NCI-H1436 (cell line): Measurements from ENCODE around the gene PPP1R9B.
A peak's percentile ranks its signal among the peaks of the same experiment; 100 is the strongest.

Experiments
- DNase-seq: peaks from one replicate; lab custom pipeline; 2025; lab: John Stamatoyannopoulos, UW

PPP1R9B gene

GRCh38 chr17:50139950-50140885, 10.3 kb downstream of the PPP1R9B start:
- DNase-seq = peak; percentile 45

GRCh38 chr17:50139185-50139783, 11.2 kb downstream of the PPP1R9B start:
- DNase-seq = no peak

GRCh38 chr17:50137042-50137441, 13.4 kb downstream of the PPP1R9B start:
- no peak for DNase-seq

DNA sequence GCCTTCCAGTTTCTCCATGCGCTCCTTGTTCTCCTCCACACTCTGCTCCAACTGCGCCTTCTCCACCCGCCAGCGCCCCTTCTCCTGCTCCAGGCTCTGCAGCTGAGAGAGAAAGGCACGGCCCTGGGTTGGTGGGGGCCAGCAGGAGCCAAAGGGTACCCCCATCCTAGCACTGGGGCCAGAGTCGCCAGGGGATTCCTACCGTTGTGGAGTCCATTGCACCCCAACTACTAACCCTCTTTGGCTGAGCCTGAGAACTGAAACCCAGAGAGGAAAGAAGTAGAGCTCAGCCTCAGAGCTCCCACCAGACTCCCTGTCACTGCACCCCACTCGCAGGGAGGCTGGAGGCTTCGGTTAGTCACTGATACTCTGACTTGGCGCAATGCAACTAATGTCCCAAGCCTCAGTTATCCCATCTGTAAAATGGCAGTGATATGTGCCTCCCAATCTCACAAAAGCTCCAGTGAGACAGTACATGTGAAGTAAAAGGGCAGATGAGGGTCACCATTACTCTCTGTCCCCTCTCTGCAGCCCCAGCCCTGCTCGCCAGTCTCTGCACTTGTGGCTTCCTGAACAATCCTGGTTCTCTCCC, 14.3 kb downstream of the PPP1R9B start:
- DNase-seq = no peak

GRCh38 chr17:50135316-50136095, 15.0 kb downstream of the PPP1R9B start:
- DNase-seq = no peak

DNA sequence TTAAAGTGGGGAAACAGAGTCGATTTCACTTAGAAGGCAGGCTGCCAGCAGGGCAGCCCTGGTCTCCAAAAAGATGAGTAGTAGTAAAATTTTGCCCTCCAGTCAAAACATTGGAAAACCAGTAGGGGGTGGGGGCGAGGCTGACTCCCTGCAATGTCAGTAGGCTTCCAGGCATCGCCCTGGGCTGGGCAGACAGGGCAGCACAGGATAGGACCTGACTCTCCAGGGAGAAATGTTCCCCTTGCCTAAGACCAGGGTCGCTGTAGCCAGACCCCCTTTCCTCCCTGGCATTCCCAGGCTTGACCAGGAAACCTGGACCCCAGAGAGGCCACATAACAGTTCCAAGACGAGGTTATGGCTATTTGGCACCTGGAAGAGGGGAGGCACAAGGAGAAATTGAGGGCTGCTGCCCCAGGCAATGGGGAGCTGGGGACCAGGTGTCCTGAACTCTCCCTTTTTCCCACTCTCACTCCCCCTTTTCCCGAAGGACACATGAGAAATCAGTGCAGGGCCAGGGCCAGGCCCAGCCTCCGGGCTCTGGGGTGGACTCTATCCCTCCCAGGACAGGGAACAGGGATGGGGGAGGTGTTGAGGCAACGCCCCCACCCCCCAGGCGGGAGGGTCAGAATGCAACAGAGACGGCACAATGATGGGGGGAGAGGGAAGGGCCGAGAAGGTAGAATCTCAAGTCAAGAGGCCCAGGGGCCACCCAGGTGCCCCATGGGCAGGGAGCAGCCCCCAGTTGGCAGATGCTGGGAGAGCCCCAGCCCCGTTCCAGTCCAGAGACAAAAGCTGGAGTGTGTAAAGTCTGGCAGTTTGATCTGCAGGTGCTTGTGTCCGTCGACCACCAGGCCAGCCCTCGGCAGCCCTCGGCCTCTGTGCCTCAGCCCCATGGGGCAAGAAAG, 16.0 kb downstream of the PPP1R9B start:
- DNase-seq = no peak

GRCh38 chr17:50133769-50134099, 16.7 kb downstream of the PPP1R9B start:
- no peak for DNase-seq

GRCh38 chr17:50133028-50133768, 17.3 kb downstream of the PPP1R9B start:
- DNase-seq = no peak

DNA sequence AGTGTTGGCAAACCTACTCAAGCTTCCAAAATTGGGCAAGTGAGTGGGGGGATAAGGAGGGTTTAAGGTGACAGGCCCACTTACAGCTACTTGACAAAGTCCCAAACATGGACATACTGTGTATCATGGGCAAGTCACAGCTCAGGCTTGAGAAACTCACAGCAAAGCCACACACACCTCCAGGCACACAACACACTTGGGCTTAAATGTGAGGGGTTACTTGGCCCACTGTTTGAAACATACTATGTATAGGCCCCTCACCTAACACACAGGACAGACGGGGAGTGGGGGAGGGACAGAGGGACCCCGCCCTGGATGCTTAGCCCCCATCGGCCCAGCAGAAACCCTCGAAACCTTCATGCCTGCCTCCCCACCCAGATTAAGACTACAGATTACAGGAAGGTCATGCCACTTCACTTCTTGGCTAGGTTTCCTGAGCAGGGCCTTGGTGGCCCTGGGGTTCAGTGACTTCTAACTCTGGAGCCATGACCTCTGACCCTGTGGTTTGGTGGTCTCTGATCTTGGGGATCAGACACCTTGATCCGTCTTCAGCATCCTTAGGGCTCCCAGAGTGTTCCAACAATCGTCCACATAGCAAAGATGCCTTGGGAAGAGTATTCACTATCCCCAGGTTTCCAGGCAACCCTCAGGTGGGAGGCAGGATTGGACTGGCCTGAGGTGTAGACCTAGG, 18.2 kb downstream of the PPP1R9B start:
- no peak for DNase-seq

DNA sequence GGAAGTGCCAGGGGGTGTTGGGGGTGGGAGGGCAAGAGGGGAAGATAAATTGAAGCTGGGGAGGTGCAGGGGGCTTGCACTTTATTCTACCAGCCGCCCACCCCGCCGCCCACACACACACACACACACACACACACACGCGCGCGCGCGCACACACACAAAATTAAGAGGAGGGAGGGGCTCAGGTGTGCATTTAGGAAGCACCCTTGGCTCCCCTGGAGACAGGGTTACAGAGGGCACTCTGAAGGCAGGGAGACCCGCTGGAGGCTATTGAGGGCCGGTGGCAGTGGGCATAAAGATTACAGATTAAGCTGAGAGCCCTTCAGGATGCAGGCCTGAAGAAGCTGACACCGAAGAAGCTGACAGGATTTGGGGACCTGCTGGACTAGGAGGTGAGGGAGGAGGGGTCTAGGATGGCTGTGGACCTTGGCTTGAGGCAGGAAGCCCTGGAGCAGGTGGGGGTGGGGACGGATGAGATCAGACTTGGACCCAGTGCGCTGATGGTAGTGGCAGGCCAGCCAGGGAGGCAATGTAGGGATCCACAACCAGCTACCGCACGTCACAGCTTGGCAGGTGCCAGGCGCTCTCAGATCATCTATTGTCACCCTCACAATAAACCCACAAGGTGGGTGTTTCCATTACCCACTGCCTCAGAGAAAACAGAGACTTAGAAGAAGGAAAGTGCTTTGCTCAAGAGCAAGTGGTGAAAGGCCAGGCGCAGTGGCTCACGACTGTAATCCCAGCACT, 19.7 kb downstream of the PPP1R9B start:
- peak; percentile 76 for DNase-seq

GRCh38 chr17:50129728-50130558, 20.5 kb downstream of the PPP1R9B start, which contains the start of gene SAMD14:
TSS of gene SAMD14 (minus strand) at chr17:50130160. CDS start at chr17:50124959, 5,201 bp downstream.
- DNase-seq = peak; percentile 43

DNA sequence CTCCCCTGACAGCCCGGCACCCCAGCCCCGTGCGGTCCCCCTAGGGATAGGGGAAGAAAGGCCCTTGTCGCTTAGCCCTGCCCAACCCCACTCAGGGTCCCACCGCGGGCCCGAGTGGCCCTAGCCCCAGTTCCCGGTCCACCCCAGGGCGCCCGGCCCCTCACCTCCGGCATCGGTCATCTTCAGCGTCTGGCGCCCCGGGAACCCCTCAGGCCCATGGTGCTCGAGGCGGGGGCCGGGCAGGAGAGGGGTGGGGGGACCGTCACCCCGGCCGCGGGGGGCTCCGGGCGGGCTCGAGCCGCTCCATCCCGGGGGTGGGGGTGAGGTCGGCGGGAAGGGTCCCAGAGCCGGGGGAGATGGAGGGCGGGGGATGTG, 21.1 kb downstream of the PPP1R9B start:
- DNase-seq = no peak

- DNase-seq = peak; percentile 45
Measured at GRCh38 chr17:50128441-50129352, 21.8 kb downstream of the PPP1R9B start.

DNA sequence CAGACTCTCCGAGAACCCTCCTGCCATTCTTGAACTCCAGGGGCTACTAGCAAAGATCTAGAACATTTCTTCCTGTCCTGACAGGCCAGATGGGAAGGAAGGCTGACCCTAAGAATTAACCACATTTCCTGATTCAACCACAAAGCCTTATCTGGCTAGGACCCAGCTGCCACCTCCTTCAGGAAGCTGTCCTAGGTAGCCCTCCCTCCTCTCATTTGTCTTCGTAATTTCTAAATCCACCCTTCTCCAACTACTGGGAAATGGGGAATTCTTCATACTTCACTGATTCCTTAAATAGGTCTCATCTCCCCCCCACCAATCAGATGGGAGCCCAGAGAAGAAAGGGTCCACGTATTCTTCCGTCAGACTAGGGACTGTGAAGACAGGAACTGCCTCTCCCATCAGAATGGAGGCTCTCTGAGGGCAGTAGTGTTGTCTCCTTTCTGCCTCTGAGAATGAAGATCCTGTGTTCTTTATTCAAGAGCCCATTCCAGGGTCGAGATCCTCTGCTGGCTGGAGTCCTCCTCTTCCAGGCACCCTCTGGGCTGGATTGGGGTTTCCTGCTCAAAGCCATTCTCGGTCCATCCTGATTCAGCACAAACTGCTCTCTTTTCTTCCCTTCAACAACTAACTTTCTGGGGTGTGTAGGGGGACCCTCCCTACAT, 22.6 kb downstream of the PPP1R9B start:
- DNase-seq = no peak

- DNase-seq = no peak
Measured at GRCh38 chr17:50125420-50125997, 25.0 kb downstream of the PPP1R9B start.

DNA sequence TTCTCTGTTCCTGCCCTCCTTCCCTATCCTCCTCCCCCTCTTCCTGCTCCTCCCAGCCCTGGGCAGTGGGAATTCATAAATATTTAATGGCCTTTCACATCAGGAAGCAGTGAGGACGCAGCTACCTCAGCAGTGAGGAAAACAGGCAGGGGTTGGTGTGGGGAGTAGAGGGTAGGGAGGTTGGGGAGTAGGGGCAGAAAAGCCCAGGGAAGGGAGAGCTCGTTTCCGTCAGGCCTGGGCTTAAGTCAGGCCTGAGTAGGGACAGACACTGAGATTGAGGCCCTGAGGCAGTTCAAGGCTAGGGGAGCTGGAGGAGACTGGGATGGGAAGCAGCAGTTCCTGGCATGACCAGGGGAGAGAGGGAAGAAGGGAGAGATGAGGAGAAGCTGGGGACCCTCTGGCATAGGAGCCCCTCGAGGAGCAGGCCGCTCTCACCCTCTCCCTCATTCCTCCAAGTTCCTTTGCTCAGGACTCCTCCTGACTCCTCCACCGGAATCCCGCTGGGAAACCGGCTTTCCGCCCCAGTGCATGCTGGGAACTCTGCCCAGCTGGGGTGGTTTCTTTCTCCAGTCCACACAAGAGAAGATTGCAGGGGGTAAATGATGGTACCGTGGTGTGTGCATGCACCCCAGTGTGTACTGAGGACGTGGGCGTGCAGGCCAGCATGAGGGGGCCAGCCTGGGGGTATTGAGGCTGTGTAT, 26.7 kb downstream of the PPP1R9B start:
- no peak for DNase-seq
